Mammary epithelial cell (primary cell): ENCODE measurements around the gene AKAP9.

ENCODE experiments used
- EZH2 ChIP-seq: IDR thresholded peaks from 2 replicates; pipeline ENCODE4 v1.6.1; 2012; ENCODE audit warnings: low read length, inconsistent platforms, borderline replicate concordance
- TF ChIP-seq, protein P1 (sequence below), 2 donors: IDR thresholded peaks in 1 of 2; conservative IDR thresholded peaks in 1 of 2; 2 replicates each; pipeline ENCODE4 v1.5.1; 2011 to 2012; ENCODE audit warnings: inconsistent platforms in 2 of 2, low read length in 2 of 2, mild to moderate bottlenecking in 2 of 2, control low read depth in 1 of 2, low read depth in 1 of 2; ENCODE audit not compliant: insufficient read depth in 1 of 2; ENCODE audit errors: extremely low read depth in 1 of 2

DNA sequence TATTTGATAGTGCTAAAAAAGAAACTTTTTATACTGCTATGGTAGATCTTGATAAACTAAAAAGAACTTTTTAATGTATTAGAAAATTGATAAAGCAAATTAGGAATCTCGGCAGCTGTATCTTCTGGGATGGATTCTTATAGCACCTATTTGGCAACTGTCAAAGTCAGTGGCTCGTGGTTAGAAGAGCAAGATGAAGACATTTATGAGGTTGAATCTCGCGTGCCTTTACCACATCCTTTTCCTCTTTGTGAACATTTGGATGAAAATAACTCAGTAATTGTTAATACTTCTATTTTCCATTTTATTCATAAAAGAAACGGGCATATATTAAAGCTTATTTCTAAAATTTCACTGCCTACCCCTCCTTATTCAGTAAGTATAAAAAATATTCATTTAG, 117.4 kb downstream of the AKAP9 start:
- TF ChIP-seq, protein P1, sequence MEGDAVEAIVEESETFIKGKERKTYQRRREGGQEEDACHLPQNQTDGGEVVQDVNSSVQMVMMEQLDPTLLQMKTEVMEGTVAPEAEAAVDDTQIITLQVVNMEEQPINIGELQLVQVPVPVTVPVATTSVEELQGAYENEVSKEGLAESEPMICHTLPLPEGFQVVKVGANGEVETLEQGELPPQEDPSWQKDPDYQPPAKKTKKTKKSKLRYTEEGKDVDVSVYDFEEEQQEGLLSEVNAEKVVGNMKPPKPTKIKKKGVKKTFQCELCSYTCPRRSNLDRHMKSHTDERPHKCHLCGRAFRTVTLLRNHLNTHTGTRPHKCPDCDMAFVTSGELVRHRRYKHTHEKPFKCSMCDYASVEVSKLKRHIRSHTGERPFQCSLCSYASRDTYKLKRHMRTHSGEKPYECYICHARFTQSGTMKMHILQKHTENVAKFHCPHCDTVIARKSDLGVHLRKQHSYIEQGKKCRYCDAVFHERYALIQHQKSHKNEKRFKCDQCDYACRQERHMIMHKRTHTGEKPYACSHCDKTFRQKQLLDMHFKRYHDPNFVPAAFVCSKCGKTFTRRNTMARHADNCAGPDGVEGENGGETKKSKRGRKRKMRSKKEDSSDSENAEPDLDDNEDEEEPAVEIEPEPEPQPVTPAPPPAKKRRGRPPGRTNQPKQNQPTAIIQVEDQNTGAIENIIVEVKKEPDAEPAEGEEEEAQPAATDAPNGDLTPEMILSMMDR (conservative IDR thresholded peaks at IDR 0.05 in 1 of 2, IDR thresholded peaks at IDR 0.05 in 1 of 2; ENCODE audit: extremely low read depth in 1 of 2, insufficient read depth in 1 of 2, low read depth in 1 of 2, low read length in 2 of 2): no peak
- TF ChIP-seq EZH2: no peak
